Common myeloid progenitor, CD34-positive (primary cell): Measurements from ENCODE around the gene CARMIL1.
A peak's percentile ranks its signal among the peaks of the same experiment; 100 is the strongest.

Source experiments
- CTCF ChIA-PET: fragments of 350-600 bp; sonication (Branson Sonifier 250); formaldehyde crosslinking; loops from one replicate; lab custom pipeline; 2021; ENCODE audit warnings: antibody characterized with exemption; lab: Charles Lee
- POLR2A ChIA-PET: fragments of 350-600 bp; sonication (Branson Sonifier 250); formaldehyde crosslinking; loops from one replicate; lab custom pipeline; 2021; ENCODE audit warnings: antibody characterized with exemption; lab: Charles Lee
- DNase-seq, 3 donors: peaks; one replicate each; pipeline versions ENCODE4 v3.0.0 to v3.0.0-alpha.2; 2013
- H3K27ac ChIP-seq, 2 experiments: 1 replicate in 1 of 2; 2 replicates in 1 of 2; pipeline ENCODE4 v1.7.0; 2013; ENCODE audit warnings: inconsistent platforms in 2 of 2, low read length in 2 of 2, mild to moderate bottlenecking in 2 of 2, low read depth in 1 of 2, moderate library complexity in 1 of 2; ENCODE audit not compliant: severe bottlenecking in 2 of 2, insufficient read depth in 1 of 2, poor library complexity in 1 of 2
- H3K27me3 ChIP-seq, 5 experiments: replicated peaks in 2 of 5; 1 replicate in 3 of 5; 2 replicates in 2 of 5; pipeline versions ENCODE4 v1.6.1 to v1.7.0; 2013; ENCODE audit warnings: low read length in 4 of 5, mild to moderate bottlenecking in 2 of 5, moderate library complexity in 2 of 5, inconsistent platforms in 1 of 5; ENCODE audit not compliant: insufficient read depth in 5 of 5, control insufficient read depth in 4 of 5
- H3K36me3 ChIP-seq, 4 experiments: 1 replicate in 2 of 4; 2 replicates in 2 of 4; pipeline versions ENCODE4 v1.6.1 to v1.7.0; 2013; ENCODE audit warnings: low read length in 3 of 4, control low read depth in 1 of 4, mild to moderate bottlenecking in 1 of 4; ENCODE audit not compliant: control insufficient read depth in 4 of 4, insufficient read depth in 4 of 4
- H3K4me1 ChIP-seq, 4 experiments: 1 replicate in 3 of 4; 2 replicates in 1 of 4; pipeline versions ENCODE4 v1.6.1 to v1.7.1; 2013; ENCODE audit warnings: low read length in 3 of 4, mild to moderate bottlenecking in 3 of 4, control low read depth in 1 of 4, inconsistent platforms in 1 of 4, moderate library complexity in 1 of 4; ENCODE audit not compliant: control insufficient read depth in 4 of 4, insufficient read depth in 4 of 4; ENCODE audit errors: control extremely low read depth in 1 of 4
- H3K4me3 ChIP-seq, 7 experiments: 1 replicate in 4 of 7; 2 replicates in 3 of 7; pipeline versions ENCODE4 v1.5.1 to v1.7.0; 2013; ENCODE audit warnings: mild to moderate bottlenecking in 7 of 7, low read length in 6 of 7, moderate library complexity in 6 of 7, inconsistent platforms in 2 of 7, low read depth in 2 of 7, control low read depth in 1 of 7; ENCODE audit not compliant: insufficient read depth in 4 of 7, control insufficient read depth in 1 of 7; ENCODE audit errors: extremely low read depth in 1 of 7
- H3K9me3 ChIP-seq, 5 experiments: 1 replicate in 4 of 5; 2 replicates in 1 of 5; pipeline versions ENCODE4 v1.6.1 to v1.7.1; 2013; ENCODE audit warnings: low read length in 4 of 5, mild to moderate bottlenecking in 2 of 5, inconsistent platforms in 1 of 5, low read depth in 1 of 5, moderate library complexity in 1 of 5; ENCODE audit not compliant: control insufficient read depth in 4 of 5, insufficient read depth in 2 of 5; ENCODE audit errors: control extremely low read depth in 1 of 5
- WGBS: methylation state at CpG from one replicate; pipeline ENCODE4 v1.1.5; 2013; ENCODE audit not compliant: insufficient coverage; 5-methylcytosine and 5-hydroxymethylcytosine counted together

CARMIL1 gene

DNA sequence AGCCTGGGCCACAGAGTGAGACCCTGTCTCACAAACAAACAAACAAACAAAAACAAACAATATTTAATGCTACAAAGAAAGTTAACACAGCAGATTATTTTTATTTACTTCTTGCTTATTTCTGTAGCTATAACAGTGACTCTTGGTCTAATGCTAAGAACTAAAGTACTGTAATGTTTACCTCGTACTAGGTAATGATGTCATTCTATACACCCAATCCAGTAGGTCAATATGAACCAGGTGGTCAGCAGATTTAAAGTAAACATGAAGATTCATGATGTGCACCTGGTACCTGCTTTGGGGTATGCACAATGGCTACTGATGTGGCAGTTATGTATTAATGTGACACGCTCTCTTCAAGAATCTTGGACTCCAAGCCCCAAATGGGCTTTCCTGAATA lies 36.6 kb upstream of the CARMIL1 start:
- POLR2A ChIA-PET = no interaction called here

DNA sequence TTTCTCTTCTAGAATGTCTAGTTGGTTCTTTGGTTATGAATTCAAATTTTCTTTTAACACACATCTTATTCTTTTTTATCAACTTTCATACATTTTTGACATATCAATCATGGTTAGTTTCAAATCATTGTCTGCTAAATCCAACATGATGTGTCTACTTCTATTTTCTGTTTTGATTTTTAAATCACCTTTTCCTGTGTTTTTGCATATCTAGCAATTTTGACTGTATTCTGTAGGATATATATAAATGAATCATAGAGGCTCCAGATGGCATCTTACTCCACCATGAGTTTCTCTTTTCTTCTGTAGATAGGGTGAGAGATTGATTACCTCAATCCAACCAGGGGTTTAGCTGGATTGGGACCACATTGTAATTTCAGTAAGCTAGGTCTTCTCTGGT lies 34.3 kb upstream of the CARMIL1 start:
- DNase-seq = no peak
- H3K4me3 ChIP-seq = no peak overlapping the region
- POLR2A ChIA-PET = no interaction called here
- no peaks in the 10 kb centered on the region for H3K36me3 ChIP-seq
- no peaks in the 10 kb centered on the region for H3K9me3 ChIP-seq
- no peak overlapping the region for H3K27ac ChIP-seq
- H3K4me1 ChIP-seq = no peaks in the 10 kb centered on the region
- CTCF ChIA-PET = no interaction called here
- no peaks in the 10 kb centered on the region for H3K27me3 ChIP-seq

More for the DNA sequence above, 36.6 kb upstream of the CARMIL1 start:
- WGBS = 100% methylated on average over 1 of the region's 2 CpGs
- DNase-seq = no peak
- Histone ChIP-seq H3K27me3 (no peaks in the 10 kb centered on the region), H3K27ac (no peak overlapping the region), H3K4me1 (no peaks in the 10 kb centered on the region), H3K4me3 (no peak overlapping the region), H3K36me3 (no peaks in the 10 kb centered on the region), H3K9me3 (no peaks in the 10 kb centered on the region)
- CTCF ChIA-PET = interaction anchor here (0.8 to 1.7 kb wide), 5 partner anchors 9 to 315 kb away, joined by 3 to 6 read pairs (median 3); no protein-coding TSS in a partner anchor

- H3K9me3 ChIP-seq = no peaks in the 10 kb centered on the region
- no peak overlapping the region for H3K4me3 ChIP-seq
- ChIA-PET CTCF (no interaction called here), POLR2A (no interaction called here)
- no peaks in the 10 kb centered on the region for H3K27me3 ChIP-seq
- H3K4me1 ChIP-seq = no peaks in the 10 kb centered on the region
- no peak overlapping the region for H3K27ac ChIP-seq
- DNase-seq = no peak
- no CpG with 5 or more reads among the region's 1 CpG for WGBS
- H3K36me3 ChIP-seq = no peaks in the 10 kb centered on the region
Observed at GRCh38 chr6:25248123-25248522, 31.1 kb upstream of the CARMIL1 start.

DNA sequence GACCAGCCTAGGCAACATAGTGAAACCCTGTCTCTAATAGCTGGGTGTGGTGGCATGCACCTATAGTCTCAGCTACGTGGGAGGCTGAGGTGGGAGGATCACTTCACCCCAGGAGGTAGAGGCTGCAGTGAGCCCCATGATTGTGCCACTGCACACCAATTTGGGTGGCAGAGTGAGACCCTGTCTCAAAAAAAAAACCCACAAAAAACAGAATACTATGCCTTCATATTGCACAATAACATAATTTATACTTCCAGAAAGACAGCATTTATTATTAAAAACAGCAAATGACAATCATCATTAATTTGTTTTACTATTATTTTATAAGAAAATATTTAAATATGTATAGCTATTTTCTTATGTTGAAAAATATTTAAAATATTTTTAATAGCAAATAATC lies 30.0 kb upstream of the CARMIL1 start:
- no peaks in the 10 kb centered on the region for H3K9me3 ChIP-seq
- 100% methylated on average over 1 of the region's 1 CpG for WGBS
- ChIA-PET POLR2A (no interaction called here), CTCF (no interaction called here)
- no peak overlapping the region for H3K4me3 ChIP-seq
- no peaks in the 10 kb centered on the region for H3K27me3 ChIP-seq
- H3K36me3 ChIP-seq = no peaks in the 10 kb centered on the region
- H3K27ac ChIP-seq = no peak overlapping the region
- H3K4me1 ChIP-seq = no peaks in the 10 kb centered on the region
- no peak for DNase-seq

- 69% methylated on average over 3 of the region's 5 CpGs for WGBS
- no peak overlapping the region for H3K4me3 ChIP-seq
- peaks cover 0 to 2% (median 0%) of the 10 kb centered on the region in 5 experiments for H3K9me3 ChIP-seq
- no peak overlapping the region for H3K27ac ChIP-seq
- H3K36me3 ChIP-seq = no peaks in the 10 kb centered on the region
- CTCF ChIA-PET = interaction anchor here (1.0 kb wide), 1 partner anchor 27 kb away, joined by 3 read pairs; no protein-coding TSS in a partner anchor
- POLR2A ChIA-PET = no interaction called here
- DNase-seq = peak in 2 of 3 donors; percentile 25 to 36
- no peaks in the 10 kb centered on the region for H3K27me3 ChIP-seq
- no peaks in the 10 kb centered on the region for H3K4me1 ChIP-seq
Observed at GRCh38 chr6:25250878-25251277, 28.3 kb upstream of the CARMIL1 start.

GRCh38 chr6:25251426-25251825 lies 27.7 kb upstream of the CARMIL1 start:
- CTCF ChIA-PET = interaction anchor here (0.8 to 1.0 kb wide), 2 partner anchors 8 to 28 kb away, joined by 3 read pairs; no protein-coding TSS in a partner anchor
- Histone ChIP-seq H3K36me3 (no peaks in the 10 kb centered on the region), H3K4me1 (no peaks in the 10 kb centered on the region), H3K27ac (no peak overlapping the region), H3K4me3 (no peak overlapping the region), H3K9me3 (peaks cover 0 to 2% (median 0%) of the 10 kb centered on the region in 5 experiments), H3K27me3 (no peaks in the 10 kb centered on the region)
- WGBS = 86% methylated on average over 1 of the region's 2 CpGs
- POLR2A ChIA-PET = no interaction called here
- DNase-seq = no peak

DNA sequence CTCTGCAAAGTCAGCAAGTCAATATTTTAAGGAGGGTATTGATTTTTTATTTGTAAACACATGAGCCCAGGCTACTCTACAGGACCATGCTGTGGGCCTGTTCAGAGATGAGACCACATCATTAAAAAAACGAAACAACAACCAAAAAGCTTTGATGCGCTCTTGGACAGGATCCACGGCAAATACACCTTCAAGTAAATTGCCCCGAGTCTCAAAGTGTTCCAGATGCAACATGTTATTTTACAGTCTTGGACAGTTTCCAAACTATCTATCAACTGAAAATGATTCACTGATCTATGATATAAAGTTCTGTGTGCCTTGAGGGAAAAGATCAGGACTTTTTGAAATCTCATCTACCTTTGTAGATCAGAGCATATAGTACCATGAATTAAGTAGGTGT lies 25.8 kb upstream of the CARMIL1 start:
- no peaks in the 10 kb centered on the region for H3K4me1 ChIP-seq
- H3K4me3 ChIP-seq = no peak overlapping the region
- H3K36me3 ChIP-seq = no peaks in the 10 kb centered on the region
- no peaks in the 10 kb centered on the region for H3K27me3 ChIP-seq
- DNase-seq = no peak
- POLR2A ChIA-PET = no interaction called here
- H3K27ac ChIP-seq = no peak overlapping the region
- H3K9me3 ChIP-seq = peaks cover 0 to 2% (median 0%) of the 10 kb centered on the region in 5 experiments
- CTCF ChIA-PET = interaction anchor here (1.0 to 1.3 kb wide), 2 partner anchors 13 to 351 kb away, joined by 3 to 4 read pairs; no protein-coding TSS in a partner anchor
- WGBS = 100% methylated on average over 1 of the region's 4 CpGs
